HEK293 (cell line): ENCODE results near the gene TSEN54.
A peak's percentile ranks its signal among the peaks of the same experiment; 100 is the strongest.

Source experiments
- CTCF ChIA-PET: fragments of 350-600 bp; formaldehyde crosslinking; extraction: SDS; loops from one replicate; lab custom pipeline; 2021; ENCODE audit warnings: antibody characterized with exemption; lab: Yijun Ruan, JAX
- POLR2A ChIA-PET: fragments of 300-600 bp; formaldehyde crosslinking; extraction: SDS; loops from one replicate; lab custom pipeline; 2020; ENCODE audit warnings: antibody characterized with exemption, inconsistent platforms; lab: Yijun Ruan, JAX
- H3K27ac ChIP-seq: fragments of 200-500 bp; sonication (Bioruptor generic); 2 replicates; pipeline ENCODE4 v1.5.1; 2014; ENCODE audit warnings: low read depth, low read length, control low read depth, inconsistent platforms; ENCODE audit errors: extremely low read depth
- H3K36me3 ChIP-seq, 2 experiments: fragments of 200-500 bp in 1 of 2; sonication (Bioruptor generic) in 1 of 2; 1 replicate in 1 of 2; 2 replicates in 1 of 2; pipeline ENCODE4 v1.5.1; 2014 to 2017; ENCODE audit warnings: inconsistent platforms in 2 of 2, low read length in 2 of 2; ENCODE audit not compliant: control insufficient read depth in 2 of 2, insufficient read depth in 1 of 2
- H3K4me1 ChIP-seq: fragments of 200-500 bp; sonication (Bioruptor generic); 2 replicates; pipeline ENCODE4 v1.5.1; 2014; ENCODE audit warnings: mild to moderate bottlenecking, low read length, inconsistent platforms; ENCODE audit not compliant: control insufficient read depth, insufficient read depth
- H3K4me3 ChIP-seq: 2 replicates; pipeline ENCODE4 v1.5.1; 2011; ENCODE audit warnings: low read depth, mild to moderate bottlenecking, control low read depth, low read length, moderate library complexity
- H3K9me3 ChIP-seq: fragments of 200-500 bp; sonication (Bioruptor generic); 2 replicates; pipeline ENCODE4 v1.5.1; 2014; ENCODE audit warnings: low read depth, low read length, inconsistent platforms; ENCODE audit not compliant: control insufficient read depth, insufficient read depth
- AEBP2 ChIP-seq: fragments of 450-650 bp; formaldehyde crosslinking; IDR thresholded peaks from 2 replicates; pipeline ENCODE4 v1.5.1; 2016; ENCODE audit warnings: missing biosample characterization, missing genetic modification characterization, borderline replicate concordance
- BCL11B ChIP-seq: fragments of 450-650 bp; formaldehyde crosslinking; IDR thresholded peaks from 2 replicates; pipeline ENCODE4 v1.5.1; 2016; ENCODE audit warnings: low read depth, missing biosample characterization, missing genetic modification characterization
- EGR2 ChIP-seq: fragments of 450-650 bp; formaldehyde crosslinking; IDR thresholded peaks from 2 replicates; pipeline ENCODE4 v1.5.1; 2016; ENCODE audit warnings: low read depth, missing biosample characterization, missing genetic modification characterization
- GLIS1 ChIP-seq: fragments of 450-650 bp; formaldehyde crosslinking; IDR thresholded peaks from 2 replicates; pipeline ENCODE4 v1.5.1; 2016; ENCODE audit warnings: missing biosample characterization, missing genetic modification characterization
- GLIS2 ChIP-seq: fragments of 450-650 bp; formaldehyde crosslinking; IDR thresholded peaks from 2 replicates; pipeline ENCODE4 v1.5.1; 2016; ENCODE audit warnings: missing biosample characterization, missing genetic modification characterization
- OSR2 ChIP-seq: fragments of 450-650 bp; formaldehyde crosslinking; IDR thresholded peaks from 2 replicates; pipeline ENCODE4 v1.5.1; 2016; ENCODE audit warnings: missing biosample characterization, missing genetic modification characterization
- PATZ1 ChIP-seq: fragments of 450-650 bp; formaldehyde crosslinking; IDR thresholded peaks from 2 replicates; pipeline ENCODE4 v1.5.1; 2016; ENCODE audit warnings: missing biosample characterization, missing genetic modification characterization
- ZBTB21 ChIP-seq: fragments of 450-650 bp; formaldehyde crosslinking; IDR thresholded peaks from 2 replicates; pipeline ENCODE4 v1.5.1; 2017; ENCODE audit warnings: missing biosample characterization, missing genetic modification characterization
- ZFHX2 ChIP-seq: fragments of 450-650 bp; formaldehyde crosslinking; conservative IDR thresholded peaks from 2 replicates; pipeline ENCODE4 v1.5.1; 2016; ENCODE audit warnings: missing biosample characterization, missing genetic modification characterization
- ZFP3 ChIP-seq: fragments of 450-650 bp; formaldehyde crosslinking; IDR thresholded peaks from 2 replicates; pipeline ENCODE4 v1.5.1; 2016; ENCODE audit warnings: low read depth, missing biosample characterization, missing genetic modification characterization
- ZNF114 ChIP-seq: fragments of 450-650 bp; formaldehyde crosslinking; IDR thresholded peaks from 2 replicates; pipeline ENCODE4 v1.5.0; 2017; ENCODE audit warnings: missing biosample characterization, missing genetic modification characterization
- ZNF2 ChIP-seq: fragments of 450-650 bp; formaldehyde crosslinking; IDR thresholded peaks from 2 replicates; pipeline ENCODE4 v1.5.1; 2016; ENCODE audit warnings: missing biosample characterization, missing genetic modification characterization
- ZNF202 ChIP-seq: fragments of 450-650 bp; formaldehyde crosslinking; IDR thresholded peaks from 2 replicates; pipeline ENCODE4 v1.5.1; 2016; ENCODE audit warnings: missing biosample characterization, missing genetic modification characterization, borderline replicate concordance
- ZNF211 ChIP-seq: fragments of 450-650 bp; formaldehyde crosslinking; IDR thresholded peaks from 2 replicates; pipeline ENCODE4 v1.5.1; 2016; ENCODE audit warnings: low read depth, missing biosample characterization, missing genetic modification characterization
- ZNF623 ChIP-seq: fragments of 450-650 bp; formaldehyde crosslinking; IDR thresholded peaks from 2 replicates; pipeline ENCODE4 v1.5.1; 2016; ENCODE audit warnings: missing biosample characterization, missing genetic modification characterization
- ZNF76 ChIP-seq: fragments of 450-650 bp; formaldehyde crosslinking; IDR thresholded peaks from 2 replicates; pipeline ENCODE4; 2016; ENCODE audit warnings: low read depth, missing biosample characterization, missing genetic modification characterization, borderline replicate concordance

TSEN54 gene

GRCh38 chr17:75499313-75500022 lies 16.9 kb upstream of the TSEN54 start:
- H3K4me3 ChIP-seq: no peak overlapping the region
- peaks cover 0 to 91% of the 10 kb centered on the region in 2 experiments for H3K36me3 ChIP-seq
- no peaks in the 10 kb centered on the region for H3K9me3 ChIP-seq
- ChIA-PET CTCF (interaction anchor here (1.2 to 1.4 kb wide), 3 partner anchors 16 to 250 kb away, joined by 4 to 5 read pairs (median 5); partner anchors contain the start of gene TSEN54), POLR2A (interaction anchor here (1.4 to 3.4 kb wide), 3 partner anchors 17 to 43 kb away, joined by 3 to 16 read pairs (median 5); partner anchors contain the start of genes LLGL2, TMEM94 and TSEN54)
- TF ChIP-seq PATZ1 (tag by site-specific recombination) (0 out of 2 replicates have a peak, but pooled peaks have one; percentile 25), GLIS1 (0 out of 2 replicates have a peak, but pooled peaks have one; percentile 20), ZNF623 (tag by site-specific recombination) (no peak), GLIS2 (tag by site-specific recombination) (peak; percentile 34; the same call in 1 of the 2 replicates)
- H3K4me1 ChIP-seq: no peaks in the 10 kb centered on the region
- H3K27ac ChIP-seq: 0 out of 2 replicates have a peak overlapping the region, but pooled peaks have one; percentile 17

- no peaks in the 10 kb centered on the region for H3K9me3 ChIP-seq
- no peaks in the 10 kb centered on the region for H3K4me1 ChIP-seq
- no peak overlapping the region for H3K4me3 ChIP-seq
- POLR2A ChIA-PET: interaction anchor here (2.1 to 3.4 kb wide), 2 partner anchors 12 to 44 kb away, joined by 5 to 16 read pairs; partner anchors contain the start of gene TMEM94
- H3K27ac ChIP-seq: no peak overlapping the region
- CTCF ChIA-PET: interaction anchor here (0.6 to 0.8 kb wide), 2 partner anchors 11 to 529 kb away, joined by 3 read pairs; no protein-coding TSS in a partner anchor
- peak; percentile 81 for TF ChIP-seq ZFHX2 (tag by site-specific recombination)
- no peak for TF ChIP-seq BCL11B (tag by site-specific recombination)
- no peak for TF ChIP-seq AEBP2
- TF ChIP-seq ZNF114 (tag by site-specific recombination): no peak
- TF ChIP-seq ZBTB21 (tag by site-specific recombination): no peak
- peak; percentile 72; the same call in 1 of the 2 replicates for TF ChIP-seq EGR2
- TF ChIP-seq ZNF202: no peak
- no peak for TF ChIP-seq ZFP3 (tag by site-specific recombination)
- no peak for TF ChIP-seq OSR2
- no peak for TF ChIP-seq ZNF2 (tag by site-specific recombination)
- no peak for TF ChIP-seq ZNF211 (tag by site-specific recombination)
- no peak for TF ChIP-seq ZNF76
- H3K36me3 ChIP-seq: peaks cover 0 to 91% of the 10 kb centered on the region in 2 experiments
Measured at GRCh38 chr17:75500419-75501216, 15.7 kb upstream of the TSEN54 start.
